GM18511 (cell line): ENCODE data around the gene PIGR.

Experiments
- ATAC-seq: cut with Tn5 transposase; IDR thresholded peaks from one replicate; pipeline ENCODE4 v1.9.1; 2021; ENCODE audit warnings: mild to moderate bottlenecking, moderate library complexity; ENCODE audit not compliant: unreplicated experiment

The PIGR gene

DNA sequence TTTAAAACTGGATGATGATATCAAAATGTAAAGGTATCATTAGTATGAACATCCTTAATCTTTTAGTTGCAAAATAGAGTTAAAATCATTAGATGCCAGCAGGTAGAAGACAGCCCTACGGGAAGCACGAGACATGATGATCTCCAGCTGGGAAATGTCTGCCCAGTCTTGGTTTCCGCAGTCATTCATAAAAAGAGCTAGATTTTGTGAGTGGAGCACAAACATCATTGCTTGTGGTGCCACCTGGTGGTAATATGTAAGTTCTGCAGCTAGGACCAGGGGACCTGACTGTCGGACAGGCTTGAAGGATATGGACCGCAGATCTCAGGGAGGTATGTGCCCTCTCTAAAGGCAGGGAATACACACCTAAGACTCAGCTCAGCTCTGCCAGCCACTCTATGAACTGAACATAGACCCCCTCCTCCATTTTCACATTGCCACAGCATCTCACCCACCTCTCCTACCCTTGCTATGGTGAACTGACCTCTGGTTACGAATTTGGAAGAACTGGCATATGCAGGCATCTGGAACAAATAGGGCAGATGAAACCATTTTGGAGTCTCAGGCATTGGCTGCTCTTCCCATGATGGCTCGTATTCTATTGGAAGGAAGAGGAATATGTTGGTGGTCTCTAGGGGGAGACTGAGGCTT lies 33.7 kb downstream of the PIGR start:
- no peak for ATAC-seq

DNA sequence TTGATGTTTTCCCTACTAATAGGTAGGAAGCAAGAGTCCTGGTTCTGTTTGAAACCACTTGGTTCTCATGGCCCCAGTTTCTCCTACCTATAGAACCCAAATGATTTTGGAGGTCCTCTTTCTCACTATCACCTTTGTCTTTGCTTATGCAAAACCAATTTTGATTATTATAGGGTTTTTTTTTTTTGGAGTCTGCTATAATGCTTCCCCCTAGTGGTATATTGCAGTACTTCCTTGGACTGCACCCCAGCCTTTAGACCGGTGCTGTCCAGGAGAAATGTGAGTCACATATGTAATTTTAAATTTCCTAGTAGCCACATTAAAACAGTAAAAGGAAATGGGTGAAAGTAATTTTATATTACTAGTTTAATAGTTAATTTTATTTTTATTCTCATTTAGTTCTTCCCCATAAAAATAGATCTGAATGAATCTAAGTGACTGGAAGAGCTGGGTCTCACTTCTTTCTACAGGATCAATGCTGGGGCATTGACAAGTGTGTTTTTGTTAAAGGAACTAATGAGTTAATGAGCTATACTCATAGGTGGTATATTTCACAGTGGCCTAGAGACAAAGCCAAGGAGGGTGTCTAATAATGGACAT lies 35.1 kb downstream of the PIGR start:
- no peak for ATAC-seq

DNA sequence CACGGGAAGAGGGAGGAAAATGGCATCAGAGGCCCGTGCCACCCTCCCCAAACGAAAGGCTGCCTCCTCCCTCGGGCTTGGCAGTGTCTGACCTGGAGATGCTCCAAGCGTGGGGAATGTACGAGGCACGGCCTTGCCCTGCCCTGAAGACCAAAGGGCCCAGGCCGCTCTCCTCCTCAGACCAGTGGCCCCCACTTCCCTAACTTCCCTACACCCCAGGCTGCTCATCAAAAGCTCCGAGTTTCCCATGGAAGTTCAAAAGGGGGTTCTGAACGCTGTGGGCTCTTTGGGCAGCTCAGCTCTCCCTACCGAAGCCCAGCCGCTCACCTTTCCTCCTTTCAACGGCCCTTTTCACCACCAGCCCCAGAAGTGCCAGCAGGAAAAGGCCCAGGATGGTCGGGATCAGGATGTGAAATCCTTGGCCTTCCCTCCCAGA lies 36.4 kb downstream of the PIGR start:
- no peak for ATAC-seq

DNA sequence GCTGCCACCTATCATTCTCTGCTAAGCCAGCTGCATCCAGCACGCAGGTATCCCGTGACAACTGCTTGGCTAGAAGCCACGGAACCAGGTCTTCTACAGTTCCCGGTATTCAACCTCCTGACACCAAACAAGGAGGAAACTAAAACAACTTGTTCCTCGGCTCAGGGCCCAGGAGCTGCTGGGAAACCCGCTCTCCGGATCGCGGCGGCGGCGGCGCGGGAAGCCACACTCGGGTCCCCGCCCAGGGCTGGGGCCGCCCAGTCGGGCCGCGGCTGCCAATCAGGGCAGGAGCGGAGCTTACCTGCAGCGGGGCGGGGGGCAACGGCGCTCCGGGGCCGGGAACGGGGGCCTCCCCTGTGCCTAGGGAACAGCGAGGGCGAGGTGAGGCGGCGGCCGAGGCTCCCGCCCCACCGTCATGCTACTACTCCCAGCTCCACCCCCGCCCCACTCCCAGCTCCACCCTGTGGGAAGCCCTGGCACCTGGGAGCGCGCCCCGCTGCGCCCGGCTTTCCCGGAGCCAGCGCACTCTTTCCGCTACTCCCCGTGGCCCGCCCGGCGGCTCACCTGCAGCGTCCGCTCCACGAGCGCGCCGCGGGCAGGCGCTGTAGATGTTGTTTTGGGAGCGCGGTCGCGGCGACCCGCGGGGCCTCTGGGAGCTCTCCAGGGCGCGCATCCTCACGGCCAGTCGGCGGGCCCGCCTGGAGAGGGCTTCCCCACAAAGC lies 36.9 kb downstream of the PIGR start:
- no peak for ATAC-seq

DNA sequence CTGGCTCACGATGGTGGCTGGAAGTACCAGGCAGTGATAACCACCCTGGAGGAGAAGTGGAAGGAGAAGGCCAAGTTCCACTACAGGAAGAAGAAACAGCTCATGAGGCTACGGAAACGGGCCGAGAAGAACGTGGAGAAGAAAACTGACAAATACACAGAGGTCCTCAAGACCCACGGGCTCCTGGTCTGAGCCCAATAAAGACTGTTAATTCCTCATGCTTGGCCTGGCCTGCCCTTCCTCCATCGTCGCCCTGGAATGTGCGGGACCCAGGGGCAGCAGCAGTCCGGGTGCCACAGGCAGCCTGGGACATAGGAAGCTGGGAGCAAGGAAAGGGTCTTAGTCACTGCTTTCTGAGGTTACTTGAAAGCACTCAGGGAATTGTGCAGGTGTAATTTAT lies 38.2 kb downstream of the PIGR start:
- no peak for ATAC-seq

DNA sequence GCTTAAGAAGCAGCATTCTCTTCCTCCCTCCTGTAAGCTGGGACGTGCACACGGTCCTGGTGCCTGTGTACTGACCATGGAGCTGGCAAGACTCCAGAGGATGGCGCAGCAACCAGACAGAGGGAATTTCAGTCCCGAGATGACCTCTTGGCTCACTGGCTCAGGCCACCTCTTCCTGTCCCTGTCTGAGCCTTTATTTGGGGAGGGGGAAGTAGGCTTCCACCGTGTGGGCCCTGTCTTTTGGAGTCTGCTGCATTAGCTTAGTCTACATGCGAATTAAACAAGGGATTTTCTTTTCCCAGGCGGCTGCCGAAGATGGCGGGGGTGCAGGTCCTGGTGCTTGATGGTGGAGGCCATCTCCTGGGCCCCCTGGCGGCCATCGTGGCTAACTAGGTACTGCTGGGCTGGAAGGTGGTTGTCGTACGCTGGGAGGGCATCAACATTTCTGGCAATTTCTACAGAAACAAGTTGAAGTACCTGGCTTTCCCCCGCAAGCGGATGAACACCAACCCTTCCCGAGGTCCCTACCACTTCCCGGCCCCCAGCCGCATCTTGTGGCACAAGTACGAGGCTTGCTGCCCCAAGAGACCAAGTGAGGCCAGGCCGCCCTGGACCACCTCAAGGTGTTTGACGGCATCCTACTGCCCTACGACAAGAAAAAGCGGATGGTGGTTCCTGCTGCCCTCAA lies 38.8 kb downstream of the PIGR start:
- no peak for ATAC-seq

DNA sequence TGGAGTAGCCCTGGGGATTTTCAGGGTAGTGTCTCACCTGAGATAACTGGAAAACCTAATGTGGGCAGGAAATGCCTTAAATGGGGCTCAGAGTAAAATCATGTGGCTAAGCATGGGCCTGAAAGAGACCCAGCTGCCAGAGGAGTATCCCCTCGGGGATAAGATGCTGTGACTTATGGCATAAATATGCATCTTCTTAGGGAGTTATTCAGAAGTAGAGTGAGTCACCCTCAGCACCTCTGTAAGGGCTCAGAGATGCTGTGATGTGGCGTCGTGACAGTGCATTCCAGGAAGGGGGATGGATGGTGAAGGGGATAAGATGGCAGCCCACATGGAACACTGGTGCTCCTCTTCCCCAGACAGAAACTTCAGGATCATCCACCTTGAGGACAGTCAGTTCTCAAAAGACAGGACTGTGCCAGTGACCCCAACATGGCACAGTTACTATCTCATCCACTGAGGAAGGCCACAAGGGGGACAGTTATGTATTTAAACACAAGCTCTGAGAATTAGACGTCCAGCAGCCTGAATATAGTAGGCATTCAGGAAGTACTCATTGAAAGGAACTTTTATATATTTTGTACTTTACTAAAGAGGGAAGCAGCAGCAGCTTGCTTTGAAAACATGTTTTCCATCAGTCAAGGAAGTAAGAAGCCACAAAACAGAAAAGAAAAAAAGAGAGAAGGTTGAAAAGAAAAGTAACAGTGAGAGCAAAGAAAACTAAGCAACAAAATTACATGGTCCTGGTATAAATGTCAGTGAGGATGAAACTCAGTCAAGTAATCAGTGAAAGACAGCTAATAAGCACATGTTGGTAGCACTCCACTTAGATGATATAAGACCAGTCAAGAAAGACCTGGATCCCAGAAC lies 40.7 kb downstream of the PIGR start:
- ATAC-seq, result peak; percentile 70

DNA sequence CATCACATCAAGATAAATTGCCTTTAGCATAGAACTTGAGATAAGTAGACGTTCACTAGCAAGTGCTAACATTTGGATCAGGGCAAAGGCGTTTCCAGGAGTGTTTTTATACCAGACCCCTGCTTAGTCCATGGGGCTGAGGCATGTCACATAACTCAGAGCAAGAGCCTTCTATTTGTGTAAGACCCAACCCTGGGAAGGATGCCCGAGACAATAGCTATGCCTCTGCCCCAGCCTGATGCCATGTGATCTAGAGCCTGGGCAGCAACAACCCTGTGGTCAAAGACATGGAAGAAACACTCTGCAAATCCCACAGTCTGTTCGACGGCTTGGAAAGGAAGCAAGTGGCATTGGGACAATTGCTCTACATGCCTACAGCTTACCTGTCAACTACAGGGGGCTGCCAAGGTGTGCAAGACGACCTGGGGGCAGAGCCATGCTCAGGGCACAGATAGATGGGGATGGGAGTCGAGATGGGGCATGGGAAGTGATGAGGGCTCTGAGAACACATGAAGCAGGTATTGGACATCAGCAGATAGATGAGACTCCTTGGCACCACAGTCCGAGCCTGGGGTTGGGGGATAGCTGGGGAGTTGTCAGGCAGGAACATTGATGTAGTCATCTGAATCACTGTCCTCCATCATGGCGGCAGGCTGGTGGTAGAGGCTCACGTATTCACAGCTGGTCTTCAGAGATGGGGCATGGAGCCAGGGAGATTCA lies 41.7 kb downstream of the PIGR start:
- ATAC-seq, result no peak

DNA sequence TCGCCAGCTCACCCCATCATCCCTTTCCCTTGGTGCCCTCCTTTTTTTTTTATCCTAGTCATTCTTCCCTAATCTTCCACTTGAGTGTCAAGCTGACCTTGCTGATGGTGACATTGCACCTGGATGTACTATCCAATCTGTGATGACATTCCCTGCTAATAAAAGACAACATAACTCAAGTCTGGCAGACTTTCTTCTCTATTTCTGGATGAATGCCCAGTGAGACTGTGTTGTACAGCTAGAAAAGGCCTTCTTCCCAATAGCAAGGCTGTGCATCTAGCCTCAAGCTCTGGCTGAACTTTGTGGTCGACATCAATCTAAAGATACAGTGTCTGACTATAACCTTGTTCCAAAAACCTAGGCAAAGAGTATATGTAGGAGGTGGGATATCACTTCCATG lies 42.6 kb downstream of the PIGR start:
- no peak for ATAC-seq

DNA sequence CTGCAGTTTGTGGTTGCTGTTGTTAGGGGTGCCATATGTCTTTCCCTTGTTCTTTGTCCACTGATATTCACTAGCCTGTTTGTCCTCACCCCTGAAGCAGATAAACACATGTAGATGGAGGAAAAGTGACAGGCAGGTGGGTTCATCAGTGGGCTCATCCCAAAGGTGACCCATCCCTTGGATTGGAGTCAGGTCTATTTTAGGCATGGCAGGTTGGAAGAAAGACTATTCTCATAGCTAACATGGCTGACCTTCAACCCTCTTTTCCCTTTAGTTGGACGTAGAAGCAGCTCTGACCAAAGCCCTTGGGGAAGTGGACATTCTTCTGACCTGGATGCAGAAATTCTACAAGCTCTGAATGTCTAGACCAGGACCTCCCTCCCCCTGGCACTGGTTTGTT lies 43.6 kb downstream of the PIGR start:
- no peak for ATAC-seq

DNA sequence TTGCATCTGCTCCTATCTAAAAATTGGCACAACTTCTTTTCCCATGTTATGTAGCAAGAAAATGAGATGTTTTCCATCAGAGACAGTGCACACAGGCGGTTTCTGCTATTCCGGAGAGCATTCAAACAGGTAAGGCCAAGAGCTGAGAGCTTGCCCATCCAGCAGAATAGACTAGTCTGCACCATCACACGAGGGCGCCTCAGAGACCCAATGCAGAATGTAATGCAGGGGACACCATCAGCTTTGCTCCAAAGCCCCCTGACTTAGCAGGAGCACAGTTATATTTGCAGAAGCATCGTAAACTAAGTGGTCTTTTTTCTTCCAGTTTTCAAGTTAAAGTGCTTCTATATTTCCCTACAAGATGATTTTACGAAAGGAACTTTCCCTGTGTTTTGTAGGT lies 44.3 kb downstream of the PIGR start:
- no peak for ATAC-seq

DNA sequence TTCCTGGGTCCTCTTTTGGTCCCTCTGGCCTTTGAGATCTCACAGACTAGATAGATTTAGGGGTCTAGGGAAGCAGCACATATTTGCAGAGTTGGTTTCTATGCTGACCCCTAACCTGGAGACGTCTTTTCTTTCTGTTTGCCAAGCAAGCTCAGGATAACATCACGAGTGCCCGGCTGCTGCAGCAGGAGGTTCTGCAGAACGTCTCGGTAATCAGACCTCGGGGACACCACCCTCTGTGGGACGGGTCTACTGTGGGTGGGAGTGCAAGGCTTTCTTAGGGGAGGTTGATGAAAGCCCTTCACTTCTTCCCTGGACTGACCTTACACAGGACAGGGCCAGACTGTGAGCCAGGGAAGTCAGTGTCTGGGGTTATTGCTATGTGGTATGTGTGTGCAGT lies 46.1 kb downstream of the PIGR start:
- ATAC-seq, result no peak

DNA sequence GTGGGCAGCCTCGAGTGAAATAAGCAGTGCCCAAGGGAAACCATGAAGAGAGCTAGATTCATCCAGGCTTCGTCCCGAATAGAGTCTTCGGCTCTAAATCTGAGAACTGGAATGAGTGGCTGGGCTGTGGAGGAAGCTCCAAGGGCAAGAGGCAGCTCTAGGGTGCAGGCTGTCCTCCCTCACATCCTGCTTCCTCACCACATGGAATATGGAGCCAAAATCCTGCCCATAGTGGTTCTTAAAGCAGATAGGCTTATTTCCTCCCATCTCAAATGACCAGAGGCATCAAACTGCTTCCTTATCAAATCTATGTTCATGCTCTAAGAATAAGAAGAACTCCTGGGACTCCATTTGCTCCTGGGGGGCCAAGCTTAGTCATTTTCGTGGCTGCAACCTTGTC lies 46.5 kb downstream of the PIGR start:
- no peak for ATAC-seq

DNA sequence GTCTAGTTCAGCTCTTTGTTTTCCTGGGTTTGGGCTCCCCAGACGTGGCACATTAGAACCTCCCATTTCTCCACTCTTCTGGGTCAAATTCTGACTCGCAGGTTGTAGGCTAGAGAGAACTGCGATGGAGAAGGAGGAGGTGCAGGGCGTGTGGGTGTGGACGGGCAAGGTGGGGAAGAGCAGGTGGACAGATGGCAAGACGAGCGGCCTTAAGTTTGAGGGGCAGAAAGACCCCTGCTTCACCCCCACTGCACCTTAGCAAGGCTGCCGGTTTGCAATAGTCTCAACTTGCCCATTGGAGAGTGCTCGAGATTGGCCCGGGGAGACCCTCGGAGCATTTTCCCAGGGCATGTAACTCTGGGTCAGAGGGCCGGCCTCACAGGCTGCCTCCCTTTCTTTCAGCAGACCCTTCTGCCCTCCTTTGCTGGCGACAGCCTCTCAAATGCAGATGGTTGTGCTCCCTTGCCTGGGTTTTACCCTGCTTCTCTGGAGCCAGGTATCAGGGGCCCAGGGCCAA lies 47.3 kb downstream of the PIGR start:
- no peak for ATAC-seq

DNA sequence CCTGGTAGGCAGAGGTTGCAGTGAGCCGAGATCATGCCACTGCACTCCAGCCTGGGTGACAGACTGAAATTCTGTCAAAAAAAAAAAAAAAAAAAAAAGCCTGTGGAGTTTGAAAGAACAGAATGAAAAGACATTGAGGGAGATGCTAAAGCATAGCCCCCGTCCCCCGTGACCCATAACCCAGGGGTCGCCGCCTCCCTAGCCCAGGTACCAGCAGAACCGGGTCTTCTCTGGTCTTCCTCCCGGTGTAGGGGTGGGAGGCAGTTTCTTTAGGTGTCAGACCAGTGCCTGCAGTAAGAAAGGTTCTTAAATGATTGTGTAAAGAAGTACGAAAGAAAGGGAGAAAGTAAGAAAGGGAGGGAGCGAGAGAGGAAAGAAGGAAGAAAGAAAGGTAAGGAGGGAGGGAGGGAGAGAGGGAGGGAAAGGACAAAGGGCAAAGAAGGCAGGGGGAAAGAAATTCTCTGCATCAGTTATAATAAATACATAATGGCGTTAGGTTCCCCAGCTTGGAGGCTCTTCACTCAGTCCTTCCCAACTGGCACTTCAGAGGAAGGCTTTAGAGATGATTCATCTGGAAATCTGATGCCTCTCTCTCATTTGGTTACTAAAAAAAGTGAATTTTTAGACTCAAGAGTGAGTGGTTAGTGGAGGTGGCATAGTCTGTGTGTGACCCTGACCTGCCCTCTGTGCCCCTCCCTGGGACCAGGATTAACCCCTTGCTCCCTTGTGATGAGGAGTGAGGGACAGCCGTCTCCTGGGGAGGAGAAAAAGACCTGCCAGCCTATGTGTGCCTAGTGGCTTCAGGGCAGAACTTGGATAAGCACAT lies 48.0 kb downstream of the PIGR start:
- ATAC-seq, result no peak

DNA sequence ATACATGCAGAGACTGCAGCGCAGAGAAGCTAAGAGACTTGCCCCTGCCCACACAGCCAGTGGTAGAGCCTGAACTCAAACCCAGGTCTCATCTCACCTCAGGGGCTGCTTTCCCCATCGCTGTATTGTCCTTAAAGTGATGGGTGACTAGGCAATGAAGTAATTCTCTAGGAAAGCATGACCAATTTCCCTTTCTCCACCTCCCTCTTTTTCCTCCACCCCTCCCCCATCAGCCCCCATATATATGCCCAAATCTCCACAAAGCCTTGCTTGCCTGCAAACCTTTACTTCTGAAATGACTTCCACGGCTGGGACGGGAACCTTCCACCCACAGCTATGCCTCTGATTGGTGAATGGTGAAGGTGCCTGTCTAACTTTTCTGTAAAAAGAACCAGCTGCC lies 49.1 kb downstream of the PIGR start, which contains the start of gene IL24:
TSS of gene IL24 (plus strand) at position 269 of the 400 bp plus-strand sequence. CDS start 390 bp downstream, outside the sequence.
- no peak for ATAC-seq

DNA sequence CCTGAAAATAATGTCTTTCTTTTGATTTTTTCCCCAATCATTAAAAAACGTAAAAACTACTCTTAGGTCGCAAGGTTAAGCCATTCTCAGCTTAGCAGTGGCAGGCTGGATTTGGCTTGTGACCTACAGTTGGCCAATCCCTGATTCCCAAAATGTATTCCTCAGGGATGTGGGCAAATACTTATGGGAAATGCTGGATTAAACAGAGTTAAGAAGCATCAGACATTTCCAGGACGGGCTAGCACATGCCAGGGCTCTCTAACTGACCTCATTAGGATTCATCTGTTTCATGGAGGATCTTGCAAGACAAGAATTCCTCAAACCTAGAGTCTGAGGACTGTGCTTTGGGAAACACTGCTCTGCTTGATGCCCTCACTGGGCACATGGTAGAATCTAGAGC lies 50.0 kb downstream of the PIGR start:
- no peak for ATAC-seq

DNA sequence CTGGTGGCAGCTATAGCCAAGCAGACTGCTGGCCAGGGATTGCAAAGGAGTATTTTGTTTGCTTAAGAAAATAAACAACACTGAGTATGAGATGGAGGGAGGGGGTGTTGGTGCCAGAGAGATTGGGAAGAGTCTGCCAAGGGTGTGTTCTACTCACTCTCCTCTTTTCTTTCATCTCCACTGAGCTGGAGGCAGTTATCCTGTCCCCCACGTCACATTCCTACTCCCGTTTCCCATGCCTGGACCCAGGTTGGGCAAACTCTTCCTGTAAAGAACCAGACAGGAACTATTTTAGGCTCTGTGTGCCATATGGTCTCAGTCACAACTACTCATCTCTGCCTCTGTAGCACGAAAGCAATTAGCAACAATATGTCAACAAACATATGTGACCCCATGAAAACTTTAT lies 50.4 kb downstream of the PIGR start:
- ATAC-seq, result no peak

DNA sequence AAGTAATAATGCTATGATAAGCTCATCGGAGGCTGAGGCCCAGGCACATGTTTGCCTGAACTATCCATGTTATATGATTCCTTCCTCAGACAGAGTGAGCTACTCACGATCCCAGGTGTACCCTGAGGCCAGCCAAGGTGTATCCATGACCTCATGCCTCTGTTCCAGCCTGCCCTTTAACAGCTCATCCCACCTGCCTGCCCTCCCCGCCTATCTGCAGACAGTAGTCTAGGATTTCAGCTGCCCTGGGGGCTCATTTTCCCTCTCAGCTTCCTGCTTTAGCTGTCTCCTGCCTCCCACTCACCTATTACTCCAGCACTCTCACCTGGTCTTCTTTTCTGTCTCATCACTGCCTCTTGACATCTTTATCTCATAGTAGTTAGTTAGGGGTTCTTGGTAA lies 50.9 kb downstream of the PIGR start:
- no peak for ATAC-seq
